NCI-H2196 treated with DMSO at 0.1 percent for 48 hours (cell line): ENCODE results near the gene RPP14.
"Not testable (repeated sequence)": the region's sequence is repeated elsewhere in the genome, so short reads cannot be mapped to it uniquely, and the experiment has no call there.

ENCODE experiments used
- DNase-seq: peaks from one replicate; lab custom pipeline; 2025; ENCODE audit not compliant: unreplicated experiment; lab: John Stamatoyannopoulos, UW

The RPP14 gene

GRCh38 chr3:58329922-58330413 is 23.9 kb downstream of the RPP14 start:
- DNase-seq, result no peak

GRCh38 chr3:58331593-58332152 is 25.6 kb downstream of the RPP14 start:
- no peak for DNase-seq

GRCh38 chr3:58332575-58333188 is 26.6 kb downstream of the RPP14 start, which contains the start of gene PXK:
Gene PXK (plus strand): TSS chr3:58332892. CDS start chr3:58332989, 97 bp downstream.
- no peak for DNase-seq

GRCh38 chr3:58333206-58334012 is 27.4 kb downstream of the RPP14 start:
- DNase-seq, result no peak

GRCh38 chr3:58334013-58334321 is 27.9 kb downstream of the RPP14 start:
- DNase-seq, result no peak

- no peak for DNase-seq
Measured at GRCh38 chr3:58334506-58334884, 28.4 kb downstream of the RPP14 start.

- DNase-seq, result no peak
Measured at GRCh38 chr3:58335652-58335947, 29.6 kb downstream of the RPP14 start.

GRCh38 chr3:58336135-58336882 is 30.3 kb downstream of the RPP14 start:
- no peak for DNase-seq

GRCh38 chr3:58337190-58337589 is 31.1 kb downstream of the RPP14 start:
- DNase-seq, result no peak

GRCh38 chr3:58339146-58339545 is 33.1 kb downstream of the RPP14 start:
- DNase-seq, result not testable (repeated sequence)

- DNase-seq, result no peak
Measured at GRCh38 chr3:58340594-58341244, 34.7 kb downstream of the RPP14 start.

- no peak for DNase-seq
Measured at GRCh38 chr3:58341376-58341775, 35.3 kb downstream of the RPP14 start.

- DNase-seq, result no peak
Measured at GRCh38 chr3:58342676-58343075, 36.6 kb downstream of the RPP14 start.

- no peak for DNase-seq
Measured at GRCh38 chr3:58345457-58345856, 39.4 kb downstream of the RPP14 start.

- no peak for DNase-seq
Measured at GRCh38 chr3:58346368-58346767, 40.3 kb downstream of the RPP14 start.

- no peak for DNase-seq
Measured at GRCh38 chr3:58347984-58348383, 41.9 kb downstream of the RPP14 start.

- DNase-seq, result no peak
Measured at GRCh38 chr3:58349792-58350626, 44.0 kb downstream of the RPP14 start.

GRCh38 chr3:58350627-58351013 is 44.6 kb downstream of the RPP14 start:
- DNase-seq, result no peak

GRCh38 chr3:58351920-58352319 is 45.9 kb downstream of the RPP14 start:
- DNase-seq, result no peak

GRCh38 chr3:58352626-58353025 is 46.6 kb downstream of the RPP14 start:
- no peak for DNase-seq
